Smooth muscle cell (in vitro differentiated cells): ENCODE measurements around the gene CLMN. TPM values are rescaled to one million over a fixed set of nuclear protein-coding genes. Genes with fewer than 3 reads are reported as not detected.

ENCODE experiments used
- DNase-seq: peaks from one replicate; lab custom pipeline; 2025; ENCODE audit not compliant: unreplicated experiment; lab: John Stamatoyannopoulos, UW
- H2AFZ ChIP-seq: fragments of 200-600 bp; sonication (generic); 2 replicates; pipeline ENCODE4 v1.6.0; 2016; ENCODE audit warnings: antibody characterized with exemption, low read depth, mild to moderate bottlenecking
- H3F3A ChIP-seq: fragments of 200-600 bp; sonication (generic); 2 replicates; pipeline ENCODE4 v1.6.0; 2017; ENCODE audit warnings: antibody characterized with exemption, low read depth
- H3K27ac ChIP-seq: fragments of 200-600 bp; sonication (generic); 2 replicates; pipeline ENCODE4 v1.5.1; 2016; ENCODE audit warnings: low read depth, mild to moderate bottlenecking
- H3K27me3 ChIP-seq: fragments of 200-600 bp; sonication (generic); 2 replicates; pipeline ENCODE4 v1.6.1; 2016; ENCODE audit warnings: low read depth, mild to moderate bottlenecking
- H3K36me3 ChIP-seq: fragments of 200-600 bp; sonication (generic); 2 replicates; pipeline ENCODE4 v1.5.1; 2016; ENCODE audit warnings: low read depth
- H3K4me1 ChIP-seq: fragments of 200-600 bp; sonication (generic); 2 replicates; pipeline ENCODE4 v1.5.1; 2016; ENCODE audit warnings: low read depth
- H3K4me2 ChIP-seq: fragments of 200-600 bp; sonication (generic); 2 replicates; pipeline ENCODE4 v1.6.0; 2016; ENCODE audit warnings: mild to moderate bottlenecking
- H3K4me3 ChIP-seq: fragments of 200-600 bp; sonication (generic); 2 replicates; pipeline ENCODE4 v1.5.1; 2016; ENCODE audit warnings: mild to moderate bottlenecking
- H3K79me2 ChIP-seq: fragments of 200-600 bp; sonication (generic); 2 replicates; pipeline ENCODE4 v1.6.0; 2016; ENCODE audit warnings: low read depth, mild to moderate bottlenecking
- H3K9ac ChIP-seq: fragments of 200-600 bp; sonication (generic); 2 replicates; pipeline ENCODE4 v1.6.0; 2016; ENCODE audit warnings: low read depth
- H3K9me3 ChIP-seq: fragments of 200-600 bp; sonication (generic); replicated peaks from 2 replicates; pipeline ENCODE4 v1.5.1; 2016; ENCODE audit warnings: low read depth
- H4K20me1 ChIP-seq: fragments of 200-600 bp; sonication (generic); 2 replicates; pipeline ENCODE4 v1.6.0; 2016; ENCODE audit warnings: low read depth
- WGBS: methylation state at CpG from one replicate; pipeline ENCODE4 v1.1.7; 2016; ENCODE audit warnings: low lambda C conversion rate; 5-methylcytosine and 5-hydroxymethylcytosine counted together
- polyA plus RNA-seq: library from polyadenylated mRNA; unstranded; fragments of >200 nt; fragmentation: Nextera tagmentation; extraction: Ambion mirVana; gene quantifications from 2 replicates; pipeline ENCODE4 v1.2.1, GENCODE V29; 2016
- total RNA-seq: library from RNA; depleted of rRNA; stranded (reverse); fragments of >200 nt; gene quantifications from 2 replicates; pipeline ENCODE4 v1.2.3, GENCODE V29; 2014
- TF ChIP-seq, protein P1 (sequence below): fragments of 200-600 bp; sonication (generic); IDR thresholded peaks from 2 replicates; pipeline ENCODE4 v1.5.1; 2017; ENCODE audit warnings: borderline replicate concordance, mild to moderate bottlenecking, antibody characterized with exemption; ENCODE audit not compliant: insufficient read depth, poor library complexity, severe bottlenecking

The CLMN gene
- total and polyA plus RNA-seq, 2 experiments from 2014 or later, result 1.3 to 3.5 TPM

DNA sequence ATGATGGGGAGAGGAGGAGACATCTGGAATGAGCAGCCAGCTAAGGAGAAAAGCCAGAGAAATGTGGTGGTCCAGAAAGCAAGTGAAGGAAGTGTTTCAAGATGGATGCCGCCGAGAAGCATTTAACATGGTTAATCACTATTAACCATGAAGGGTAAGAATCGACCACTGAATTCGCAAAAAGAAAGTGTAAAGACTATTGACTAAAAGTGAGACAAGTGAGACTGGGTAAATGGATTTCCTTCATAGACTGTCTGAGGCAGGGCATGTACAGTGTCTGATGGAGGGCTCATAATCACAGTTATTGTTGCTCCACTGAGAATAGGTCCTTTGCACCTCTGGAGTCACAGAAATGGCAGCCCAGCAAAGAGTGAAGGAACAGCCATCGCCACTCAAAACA, 25.3 kb upstream of the CLMN start:
- no peak overlapping the region for H3K27ac ChIP-seq
- 83% methylated on average over 5 of the region's 5 CpGs for WGBS
- H3K4me2 ChIP-seq, result no peak overlapping the region
- DNase-seq, result no peak
- H3K9me3 ChIP-seq, result no peaks in the 10 kb centered on the region
- TF ChIP-seq, protein P1, sequence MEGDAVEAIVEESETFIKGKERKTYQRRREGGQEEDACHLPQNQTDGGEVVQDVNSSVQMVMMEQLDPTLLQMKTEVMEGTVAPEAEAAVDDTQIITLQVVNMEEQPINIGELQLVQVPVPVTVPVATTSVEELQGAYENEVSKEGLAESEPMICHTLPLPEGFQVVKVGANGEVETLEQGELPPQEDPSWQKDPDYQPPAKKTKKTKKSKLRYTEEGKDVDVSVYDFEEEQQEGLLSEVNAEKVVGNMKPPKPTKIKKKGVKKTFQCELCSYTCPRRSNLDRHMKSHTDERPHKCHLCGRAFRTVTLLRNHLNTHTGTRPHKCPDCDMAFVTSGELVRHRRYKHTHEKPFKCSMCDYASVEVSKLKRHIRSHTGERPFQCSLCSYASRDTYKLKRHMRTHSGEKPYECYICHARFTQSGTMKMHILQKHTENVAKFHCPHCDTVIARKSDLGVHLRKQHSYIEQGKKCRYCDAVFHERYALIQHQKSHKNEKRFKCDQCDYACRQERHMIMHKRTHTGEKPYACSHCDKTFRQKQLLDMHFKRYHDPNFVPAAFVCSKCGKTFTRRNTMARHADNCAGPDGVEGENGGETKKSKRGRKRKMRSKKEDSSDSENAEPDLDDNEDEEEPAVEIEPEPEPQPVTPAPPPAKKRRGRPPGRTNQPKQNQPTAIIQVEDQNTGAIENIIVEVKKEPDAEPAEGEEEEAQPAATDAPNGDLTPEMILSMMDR, result no peak
- H4K20me1 ChIP-seq, result no peaks in the 10 kb centered on the region
- no peaks in the 10 kb centered on the region for H3K36me3 ChIP-seq
- H2AFZ ChIP-seq, result no peak overlapping the region
- H3F3A ChIP-seq, result no peaks in the 10 kb centered on the region
- no peaks in the 10 kb centered on the region for H3K79me2 ChIP-seq
- H3K4me3 ChIP-seq, result no peak overlapping the region
- no peaks in the 10 kb centered on the region for H3K4me1 ChIP-seq
- no peak overlapping the region for H3K9ac ChIP-seq
- no peaks in the 10 kb centered on the region for H3K27me3 ChIP-seq

DNA sequence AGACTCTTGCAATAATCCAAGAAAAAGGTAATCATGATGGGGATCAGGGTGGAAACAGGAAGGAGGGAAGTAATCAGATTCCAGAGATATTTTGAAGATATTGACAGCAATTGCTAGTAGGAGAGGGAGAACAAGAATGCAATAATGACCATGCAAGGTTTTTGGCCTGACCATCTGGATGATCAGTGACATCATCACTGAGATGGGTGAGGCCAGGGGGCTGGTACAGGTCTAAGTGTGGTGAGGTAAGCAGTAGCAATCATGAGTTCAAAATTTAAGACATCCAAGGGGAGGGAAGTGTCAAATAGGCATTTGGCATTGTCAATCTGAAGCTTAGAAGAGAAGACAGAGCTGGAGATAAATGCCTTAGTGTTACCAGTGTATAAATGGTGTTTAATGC, 24.8 kb upstream of the CLMN start:
- Histone ChIP-seq H3K27me3 (no peaks in the 10 kb centered on the region), H3K36me3 (no peaks in the 10 kb centered on the region), H3K9me3 (no peaks in the 10 kb centered on the region), H4K20me1 (no peaks in the 10 kb centered on the region), H3K4me1 (no peaks in the 10 kb centered on the region), H3K27ac (no peak overlapping the region), H3K9ac (no peak overlapping the region), H3F3A (no peaks in the 10 kb centered on the region), H2AFZ (no peak overlapping the region), H3K4me3 (no peak overlapping the region), H3K4me2 (no peak overlapping the region), H3K79me2 (no peaks in the 10 kb centered on the region)
- DNase-seq, result no peak
- TF ChIP-seq, protein P1, result no peak

DNA sequence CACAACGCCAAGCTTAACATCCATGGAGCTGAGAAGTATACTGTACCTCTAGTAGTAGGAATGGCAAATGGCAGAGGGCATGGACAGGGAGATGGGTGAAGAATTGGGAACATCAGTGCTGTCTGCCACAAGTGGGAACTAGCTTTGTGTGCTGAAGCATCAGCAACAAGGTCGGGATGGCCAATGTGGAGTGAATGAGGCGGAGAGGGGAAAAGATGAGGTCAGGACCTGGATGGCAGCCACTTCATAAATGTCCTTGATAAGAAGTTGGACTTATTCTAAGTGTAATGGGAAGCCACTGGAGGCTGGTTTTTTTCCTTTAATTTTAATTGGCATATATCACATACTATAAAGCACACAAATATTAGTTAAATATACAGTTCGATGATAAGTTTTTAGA, 21.9 kb upstream of the CLMN start:
- Histone ChIP-seq H3K4me3 (no peak overlapping the region), H3K9ac (no peak overlapping the region), H3K36me3 (no peaks in the 10 kb centered on the region), H3K4me2 (no peak overlapping the region), H3K79me2 (no peaks in the 10 kb centered on the region), H3F3A (no peaks in the 10 kb centered on the region), H4K20me1 (no peaks in the 10 kb centered on the region), H3K27me3 (no peaks in the 10 kb centered on the region), H2AFZ (no peak overlapping the region), H3K9me3 (no peaks in the 10 kb centered on the region), H3K27ac (no peak overlapping the region), H3K4me1 (no peaks in the 10 kb centered on the region)
- 92% methylated on average over 4 of the region's 4 CpGs for WGBS
- TF ChIP-seq, protein P1, result no peak
- no peak for DNase-seq

DNA sequence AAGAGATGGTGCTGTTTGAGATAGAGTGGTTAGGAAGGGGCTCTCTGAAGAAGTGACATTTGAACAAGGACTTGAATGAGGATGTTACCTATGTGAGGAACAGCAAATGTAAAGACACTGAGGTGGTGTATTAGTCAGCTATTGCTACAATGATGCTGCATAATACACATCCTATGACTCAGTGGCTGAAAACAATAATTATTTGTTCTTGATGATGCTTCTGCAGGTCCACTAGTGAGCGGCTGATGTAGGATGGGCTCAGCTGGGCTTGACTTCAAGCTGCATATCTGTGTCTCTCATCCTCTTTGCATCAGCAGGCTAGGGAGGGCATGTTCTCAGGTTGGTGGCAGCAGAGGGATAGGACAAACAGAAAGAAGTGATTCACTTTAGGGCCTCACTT, 21.4 kb upstream of the CLMN start:
- TF ChIP-seq, protein P1, result no peak
- 100% methylated on average over 1 of the region's 1 CpG for WGBS
- Histone ChIP-seq H3F3A (no peaks in the 10 kb centered on the region), H3K27me3 (no peaks in the 10 kb centered on the region), H3K4me2 (no peak overlapping the region), H4K20me1 (no peaks in the 10 kb centered on the region), H3K79me2 (no peaks in the 10 kb centered on the region), H3K4me1 (no peaks in the 10 kb centered on the region), H3K9me3 (no peaks in the 10 kb centered on the region), H3K27ac (no peak overlapping the region), H3K4me3 (no peak overlapping the region), H2AFZ (no peak overlapping the region), H3K9ac (no peak overlapping the region), H3K36me3 (no peaks in the 10 kb centered on the region)
- DNase-seq, result no peak
